Activated T-cell treated with anti-CD3 and anti-CD28 coated beads, Interleukin-2, amount 50 U/mL, for 72 hours (primary cell): ENCODE data around the gene CASZ1. TPM values are rescaled to one million over a fixed set of nuclear protein-coding genes. Genes with fewer than 3 reads are reported as not detected.
A peak's percentile ranks its signal among the peaks of the same experiment; 100 is the strongest.

ENCODE experiments used
- ATAC-seq, 2 donors: fragments of 150-1000 bp; cut with Tn5 transposase; replicated peaks in 1 of 2; 2 replicates each; pipeline ENCODE4 v1.10.0; 2021; ENCODE audit warnings: moderate library complexity in 2 of 2, mild to moderate bottlenecking in 1 of 2
- DNase-seq, 2 donors: peaks; one replicate each; pipeline ENCODE4 v3.0.0; 2021 to 2022; ENCODE audit warnings: mixed read lengths in 1 of 2
- H3K27ac Mint-ChIP-seq: one replicate; pipeline ENCODE4 v1.8.0; 2022; ENCODE audit warnings: mild to moderate bottlenecking, moderate library complexity, mixed read lengths
- H3K27me3 Mint-ChIP-seq: one replicate; pipeline ENCODE4 v1.8.0; 2022; ENCODE audit warnings: low read depth, mixed read lengths
- H3K36me3 Mint-ChIP-seq, 2 donors: one replicate each; pipeline ENCODE4 v1.8.0; 2022; ENCODE audit warnings: mixed read lengths in 2 of 2, mild to moderate bottlenecking in 1 of 2; ENCODE audit not compliant: insufficient read depth in 2 of 2
- H3K4me1 Mint-ChIP-seq: one replicate; pipeline ENCODE4 v1.8.0; 2022; ENCODE audit warnings: low read depth, mixed read lengths
- H3K4me3 Mint-ChIP-seq, 2 donors: one replicate each; pipeline ENCODE4 v1.8.0; 2022; ENCODE audit warnings: mild to moderate bottlenecking in 2 of 2, mixed read lengths in 2 of 2, moderate library complexity in 2 of 2
- H3K9me3 Mint-ChIP-seq, 2 donors: one replicate each; pipeline ENCODE4 v1.8.0; 2022; ENCODE audit warnings: mixed read lengths in 2 of 2
- total RNA-seq, 2 donors: library from RNA; stranded (reverse); gene quantifications; one replicate each; pipeline ENCODE4 v1.2.3, GENCODE V29; 2022

The CASZ1 gene
- total RNA-seq, 2 donors from 2014 or later = 14.7 to 15.5 TPM

DNA sequence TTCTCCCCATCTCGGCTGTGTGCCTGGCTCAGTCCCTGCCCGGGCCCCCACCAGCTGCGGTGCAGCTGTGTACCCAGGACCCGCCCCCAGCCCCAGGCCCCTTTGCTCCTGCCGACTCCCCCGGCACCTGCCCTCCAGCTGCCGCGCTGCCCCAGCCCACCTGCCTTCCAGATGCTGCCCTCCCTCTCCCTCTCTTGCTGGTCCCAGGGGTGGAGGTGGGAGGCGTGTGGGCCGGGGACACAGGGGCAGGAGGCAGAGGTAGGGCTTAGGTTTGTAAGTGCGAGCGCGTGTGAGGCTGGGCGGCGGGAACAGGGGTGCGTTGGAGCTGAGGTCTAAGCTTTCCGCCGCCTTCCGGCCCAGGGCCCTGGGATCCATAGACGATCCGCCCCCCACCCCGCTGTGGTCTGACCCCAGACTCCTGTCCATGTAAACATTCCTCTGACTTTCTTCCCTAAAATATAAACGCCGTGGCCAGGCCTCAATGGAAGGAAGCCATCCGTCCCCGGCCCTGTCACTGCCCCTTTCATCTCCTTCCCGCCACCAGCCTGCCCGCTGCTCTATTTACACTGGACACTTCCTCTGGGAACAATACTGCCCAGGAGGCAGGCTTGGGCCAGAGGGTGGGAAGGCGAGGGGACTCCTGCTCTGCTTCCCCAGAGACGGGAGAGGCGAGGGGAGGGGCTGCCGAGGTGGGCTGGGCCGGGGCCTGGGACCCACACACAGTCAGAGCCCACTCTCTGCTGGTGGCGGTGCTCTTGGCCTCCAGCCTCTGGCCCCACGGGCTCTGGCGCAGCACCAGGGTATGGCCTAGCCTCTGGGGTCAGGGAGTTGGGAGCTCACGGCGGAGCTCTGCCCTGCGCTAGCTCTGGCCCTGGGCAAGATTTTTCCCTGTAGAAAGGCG is 128.3 kb downstream of the CASZ1 start:
- Mint-ChIP-seq H3K4me3 (no peak overlapping the region), H3K27me3 (no peaks in the 10 kb centered on the region), H3K9me3 (no peaks in the 10 kb centered on the region), H3K27ac (no peak overlapping the region), H3K36me3 (no peaks in the 10 kb centered on the region), H3K4me1 (no peaks in the 10 kb centered on the region)
- no peak for ATAC-seq
- DNase-seq = no peak

DNA sequence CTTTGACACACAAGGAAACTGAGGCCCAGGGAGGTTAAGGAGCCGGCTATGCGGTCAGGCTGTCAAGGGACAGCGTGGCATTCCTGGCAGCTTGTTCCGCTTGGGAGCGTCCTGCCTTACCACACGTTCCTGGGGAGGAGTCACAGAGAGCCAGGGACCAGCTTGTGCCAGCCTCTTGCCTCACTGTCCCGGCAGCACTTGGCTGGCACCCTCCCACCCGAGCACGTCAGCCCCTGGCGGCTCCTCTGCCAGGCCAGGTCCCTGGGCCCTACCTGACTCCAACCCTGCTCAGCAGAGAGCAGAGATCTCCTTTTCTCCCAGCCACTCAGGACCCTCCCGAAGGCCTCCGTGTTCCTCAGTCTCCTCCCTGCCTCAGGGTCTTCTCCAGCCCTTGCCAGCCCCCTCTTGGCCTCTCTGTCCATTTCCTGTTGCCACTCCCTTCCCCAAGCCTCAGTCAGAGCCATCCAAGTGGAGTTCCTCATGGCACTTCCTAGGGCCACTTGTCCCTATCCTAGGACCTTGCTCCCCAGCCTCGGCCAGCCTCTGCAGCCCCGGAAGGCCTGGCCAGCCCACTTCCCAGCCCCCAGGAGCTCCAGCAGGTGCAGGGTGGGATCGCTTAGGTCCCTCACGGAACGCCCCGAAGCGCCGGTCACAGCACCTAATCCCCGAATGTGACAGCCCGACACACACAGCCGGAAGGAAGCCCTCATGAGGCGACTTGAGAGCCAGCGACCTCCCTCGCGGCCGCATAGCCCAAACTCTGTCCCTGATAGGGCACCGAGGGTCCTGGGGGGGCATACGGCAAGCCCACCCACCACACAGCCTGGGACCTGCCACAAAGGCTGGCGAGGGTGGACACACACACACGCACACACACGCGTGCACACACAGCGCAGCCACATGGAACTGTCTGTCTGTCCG is 130.3 kb downstream of the CASZ1 start:
- no peaks in the 10 kb centered on the region for H3K9me3 Mint-ChIP-seq
- no peak for DNase-seq
- H3K27ac Mint-ChIP-seq = no peak overlapping the region
- H3K4me3 Mint-ChIP-seq = no peak overlapping the region
- no peak for ATAC-seq
- no peaks in the 10 kb centered on the region for H3K4me1 Mint-ChIP-seq
- no peaks in the 10 kb centered on the region for H3K36me3 Mint-ChIP-seq
- H3K27me3 Mint-ChIP-seq = no peaks in the 10 kb centered on the region

DNA sequence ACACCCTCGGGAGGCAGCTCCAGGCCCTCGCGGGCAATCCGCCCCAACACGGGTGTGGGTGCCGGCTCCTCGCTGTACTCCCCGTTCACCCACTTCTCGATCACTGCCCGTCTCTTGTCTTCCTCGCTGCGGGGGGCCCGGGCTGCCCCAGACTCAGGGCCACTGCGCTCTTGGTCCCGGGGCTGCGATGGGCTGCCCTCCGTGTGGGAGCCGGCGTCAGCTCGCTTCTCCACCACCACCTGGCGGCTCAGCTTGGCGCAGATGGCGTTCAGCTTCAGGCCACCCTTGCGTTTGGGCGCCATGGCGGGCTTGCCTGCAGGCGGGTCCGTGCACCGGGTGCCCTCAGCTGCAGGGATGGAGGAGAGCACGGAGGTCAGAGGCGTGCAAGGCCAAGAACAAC is 131.2 kb downstream of the CASZ1 start:
- no peak overlapping the region for H3K4me3 Mint-ChIP-seq
- ATAC-seq (no peak), DNase-seq (no peak)
- H3K27ac Mint-ChIP-seq = no peak overlapping the region
- no peaks in the 10 kb centered on the region for H3K27me3 Mint-ChIP-seq
- H3K4me1 Mint-ChIP-seq = no peaks in the 10 kb centered on the region
- H3K36me3 Mint-ChIP-seq = no peaks in the 10 kb centered on the region
- H3K9me3 Mint-ChIP-seq = no peaks in the 10 kb centered on the region

DNA sequence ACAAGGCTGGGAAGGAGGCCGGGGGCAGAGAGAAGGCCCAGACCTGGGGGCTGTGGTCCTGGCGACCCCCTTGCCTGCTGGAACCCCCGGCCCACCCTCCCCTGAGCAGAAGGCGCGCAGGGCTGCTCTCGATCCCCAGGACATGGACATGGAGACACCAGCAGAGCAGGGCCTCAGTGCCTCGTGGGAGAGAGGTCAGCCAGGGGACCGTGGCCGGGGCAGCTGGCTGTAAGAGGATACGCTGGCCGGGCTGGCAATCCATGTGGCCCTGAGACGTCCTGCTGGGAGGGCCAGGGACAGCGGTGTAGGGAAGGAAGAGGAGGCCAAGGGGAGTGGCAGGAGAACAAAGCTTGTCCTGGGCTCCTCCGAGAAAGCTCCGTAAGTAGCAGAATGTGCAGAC is 132.2 kb downstream of the CASZ1 start:
- ATAC-seq (no peak), DNase-seq (no peak)
- no peaks in the 10 kb centered on the region for H3K27me3 Mint-ChIP-seq
- H3K4me3 Mint-ChIP-seq = no peak overlapping the region
- H3K27ac Mint-ChIP-seq = no peak overlapping the region
- no peaks in the 10 kb centered on the region for H3K9me3 Mint-ChIP-seq
- H3K4me1 Mint-ChIP-seq = no peaks in the 10 kb centered on the region
- no peaks in the 10 kb centered on the region for H3K36me3 Mint-ChIP-seq

DNA sequence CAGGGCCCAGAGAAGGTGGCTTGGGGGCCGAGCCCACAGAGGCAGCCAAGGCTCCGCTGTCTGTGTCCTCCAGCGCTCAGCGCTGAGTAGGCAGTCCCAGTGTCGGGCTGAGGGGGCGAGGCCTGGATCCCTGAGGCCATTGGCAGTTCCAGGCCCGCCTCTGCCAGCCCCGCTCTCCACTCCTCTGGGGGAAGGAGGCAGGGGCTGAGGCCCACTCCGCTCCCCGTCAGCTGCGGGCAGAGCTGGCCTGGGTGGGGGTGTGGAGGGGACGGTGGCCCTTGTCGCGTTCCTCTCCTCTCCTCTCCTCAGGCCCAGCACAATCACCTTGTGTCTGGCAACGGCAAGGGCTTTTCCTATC is 132.8 kb downstream of the CASZ1 start:
- Mint-ChIP-seq H3K4me1 (no peaks in the 10 kb centered on the region), H3K27ac (no peak overlapping the region), H3K4me3 (no peak overlapping the region), H3K36me3 (no peaks in the 10 kb centered on the region), H3K27me3 (no peaks in the 10 kb centered on the region), H3K9me3 (no peaks in the 10 kb centered on the region)
- DNase-seq (no peak), ATAC-seq (peak in 1 of 2 donors; percentile 15)

DNA sequence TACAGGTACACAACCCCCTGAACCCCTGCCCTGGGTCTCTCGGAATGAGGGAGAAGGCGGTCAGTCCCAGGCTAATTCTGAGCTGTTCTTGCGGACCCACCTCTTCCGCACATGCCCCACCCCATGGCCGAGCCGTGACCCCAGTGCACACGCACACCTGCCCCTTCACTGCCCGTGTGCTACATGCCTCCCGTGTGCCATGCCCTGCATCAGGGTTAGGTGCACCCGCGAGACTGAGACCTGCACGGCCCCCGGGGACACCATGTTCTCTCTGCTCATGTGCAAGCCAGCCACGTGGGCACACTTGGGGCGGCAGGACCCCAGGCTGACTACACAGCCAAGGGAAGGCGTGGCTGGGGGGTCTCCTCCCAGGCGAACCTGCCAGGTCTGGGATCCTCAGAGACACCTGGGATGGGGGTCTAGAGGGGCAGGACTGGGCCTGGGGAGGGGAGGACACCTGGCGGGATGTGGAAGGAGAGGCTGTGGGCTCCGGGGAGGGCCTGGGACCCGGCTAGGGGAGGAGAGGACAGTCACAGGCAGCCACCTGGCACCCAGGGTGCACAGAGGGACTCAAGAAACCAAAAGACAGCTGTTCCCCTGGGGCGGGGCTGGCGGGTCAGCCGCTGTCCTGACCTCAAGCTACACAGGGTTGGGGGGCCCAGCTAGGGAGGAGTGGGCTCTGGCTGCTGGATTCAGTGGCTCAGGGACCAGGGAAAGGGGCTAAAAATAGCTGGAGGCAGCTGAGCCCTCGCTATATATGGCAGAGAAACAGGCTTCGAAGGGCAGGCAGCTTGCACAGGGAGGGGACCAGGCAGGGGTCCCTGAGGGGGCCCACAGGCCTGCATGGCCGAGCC is 133.4 kb downstream of the CASZ1 start:
- no peak overlapping the region for H3K4me3 Mint-ChIP-seq
- no peaks in the 10 kb centered on the region for H3K9me3 Mint-ChIP-seq
- DNase-seq (no peak), ATAC-seq (no peak)
- H3K36me3 Mint-ChIP-seq = no peaks in the 10 kb centered on the region
- H3K27me3 Mint-ChIP-seq = no peaks in the 10 kb centered on the region
- no peak overlapping the region for H3K27ac Mint-ChIP-seq
- no peaks in the 10 kb centered on the region for H3K4me1 Mint-ChIP-seq

DNA sequence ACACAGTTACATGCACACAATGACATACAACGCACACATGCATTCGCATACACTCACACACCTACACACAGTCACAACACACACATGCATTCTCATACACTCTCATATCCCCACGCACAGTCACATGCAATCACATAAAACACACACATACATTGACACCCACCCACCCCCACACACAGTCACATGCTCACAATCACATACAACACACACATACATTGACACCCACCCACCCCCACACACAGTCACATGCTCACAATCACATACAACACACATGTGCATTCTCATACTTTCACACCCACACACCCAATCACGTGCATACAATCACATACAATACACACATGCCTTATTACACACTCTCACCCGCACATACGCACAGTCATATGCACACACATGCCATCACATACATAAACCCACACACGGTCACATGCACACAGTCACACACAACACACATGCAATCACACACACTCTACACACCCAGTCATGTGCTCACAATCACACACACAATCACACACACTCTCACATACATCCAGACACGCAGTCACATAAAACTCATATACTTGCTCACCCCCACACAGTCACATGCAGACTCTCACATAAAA is 134.3 kb downstream of the CASZ1 start:
- H3K9me3 Mint-ChIP-seq = no peaks in the 10 kb centered on the region
- no peak overlapping the region for H3K4me3 Mint-ChIP-seq
- H3K27me3 Mint-ChIP-seq = no peaks in the 10 kb centered on the region
- H3K36me3 Mint-ChIP-seq = no peaks in the 10 kb centered on the region
- no peak for DNase-seq
- H3K27ac Mint-ChIP-seq = no peak overlapping the region
- H3K4me1 Mint-ChIP-seq = no peaks in the 10 kb centered on the region
- ATAC-seq = no peak

DNA sequence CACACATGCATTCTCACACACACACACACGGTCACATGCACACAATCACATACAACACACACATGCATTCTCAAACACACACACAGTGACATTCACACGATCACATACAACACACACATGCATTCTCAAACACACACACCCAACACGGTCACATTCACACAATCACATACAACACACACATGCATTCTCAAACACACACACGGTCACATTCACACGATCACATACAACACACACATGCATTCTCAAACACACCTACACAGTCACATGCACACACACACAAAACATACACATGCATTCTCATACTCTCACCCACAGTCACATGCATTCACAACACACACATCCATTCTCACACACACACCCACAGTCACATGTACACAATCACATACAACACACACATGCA is 135.0 kb downstream of the CASZ1 start:
- no peaks in the 10 kb centered on the region for H3K4me1 Mint-ChIP-seq
- no peaks in the 10 kb centered on the region for H3K9me3 Mint-ChIP-seq
- H3K36me3 Mint-ChIP-seq = no peaks in the 10 kb centered on the region
- no peaks in the 10 kb centered on the region for H3K27me3 Mint-ChIP-seq
- H3K27ac Mint-ChIP-seq = no peak overlapping the region
- DNase-seq (no peak), ATAC-seq (no peak)
- no peak overlapping the region for H3K4me3 Mint-ChIP-seq

DNA sequence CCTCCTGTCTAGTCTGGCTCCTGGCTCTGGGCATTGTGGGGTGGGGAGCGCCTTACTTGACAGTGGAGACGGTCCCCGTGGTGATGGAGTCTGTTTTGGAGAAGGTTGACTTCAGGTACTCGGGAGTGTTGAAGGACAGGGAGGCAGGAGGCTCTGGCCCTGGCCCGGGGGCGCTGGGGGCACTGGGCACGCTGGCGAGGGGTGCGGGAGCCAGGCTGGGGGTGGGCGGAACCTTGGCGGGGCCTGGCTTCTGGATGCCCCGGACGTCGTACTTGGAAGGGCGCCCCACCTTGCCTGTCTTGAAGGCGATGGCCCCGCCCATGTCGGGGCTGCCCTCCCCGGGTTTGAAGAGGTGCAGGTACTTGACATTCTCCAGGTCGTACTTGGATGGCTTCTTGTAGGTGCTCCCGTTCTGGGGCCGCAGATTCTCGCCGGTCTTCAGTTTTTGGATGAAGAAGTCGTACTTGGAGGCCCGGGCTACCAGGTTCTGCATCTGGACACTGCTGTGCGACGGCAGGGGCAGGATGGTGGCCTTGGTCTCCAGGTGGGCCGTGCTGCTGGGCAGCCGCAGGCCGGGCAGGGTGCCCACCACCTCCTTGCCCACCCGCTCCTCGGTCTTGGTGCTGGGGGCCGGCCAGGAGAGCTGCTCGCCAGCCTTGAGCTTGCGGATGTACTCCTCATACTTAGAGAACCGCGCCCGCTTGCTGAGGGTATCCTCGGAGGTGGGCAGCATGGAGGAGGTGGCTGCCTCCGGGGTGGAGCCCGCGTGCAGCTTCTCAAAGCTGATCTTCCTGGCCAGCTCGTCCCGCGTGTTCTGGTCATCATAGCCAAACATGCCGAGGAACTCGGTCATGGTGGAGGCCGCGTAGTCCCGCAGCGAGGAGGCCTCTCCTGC is 136.6 kb downstream of the CASZ1 start:
- no peaks in the 10 kb centered on the region for H3K27me3 Mint-ChIP-seq
- no peak for ATAC-seq
- no peaks in the 10 kb centered on the region for H3K9me3 Mint-ChIP-seq
- no peak overlapping the region for H3K27ac Mint-ChIP-seq
- H3K36me3 Mint-ChIP-seq = no peaks in the 10 kb centered on the region
- H3K4me3 Mint-ChIP-seq = no peak overlapping the region
- DNase-seq = no peak
- no peaks in the 10 kb centered on the region for H3K4me1 Mint-ChIP-seq

DNA sequence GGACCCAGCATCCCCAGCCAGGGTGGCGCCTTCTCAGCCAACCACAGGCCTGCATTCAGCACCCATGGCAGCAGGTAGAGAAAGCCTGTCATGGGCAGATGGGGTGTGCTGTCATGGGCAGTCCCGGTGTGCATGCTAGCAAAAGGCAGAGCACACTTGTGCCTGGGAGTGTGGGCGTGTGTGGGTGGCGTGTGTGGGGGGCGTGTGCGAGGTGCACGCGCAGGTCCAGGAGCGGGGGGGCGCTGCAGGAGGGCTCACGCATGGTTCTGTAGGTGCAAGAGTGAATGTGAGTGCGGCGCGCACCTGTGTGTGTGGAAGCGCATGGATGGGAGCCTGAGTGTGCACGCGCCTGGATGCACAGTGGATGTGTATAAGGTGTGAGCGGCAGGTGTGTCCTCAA is 137.2 kb downstream of the CASZ1 start:
- H3K9me3 Mint-ChIP-seq = no peaks in the 10 kb centered on the region
- no peaks in the 10 kb centered on the region for H3K4me1 Mint-ChIP-seq
- H3K36me3 Mint-ChIP-seq = no peaks in the 10 kb centered on the region
- no peak overlapping the region for H3K4me3 Mint-ChIP-seq
- no peaks in the 10 kb centered on the region for H3K27me3 Mint-ChIP-seq
- ATAC-seq (no peak), DNase-seq (no peak)
- no peak overlapping the region for H3K27ac Mint-ChIP-seq

DNA sequence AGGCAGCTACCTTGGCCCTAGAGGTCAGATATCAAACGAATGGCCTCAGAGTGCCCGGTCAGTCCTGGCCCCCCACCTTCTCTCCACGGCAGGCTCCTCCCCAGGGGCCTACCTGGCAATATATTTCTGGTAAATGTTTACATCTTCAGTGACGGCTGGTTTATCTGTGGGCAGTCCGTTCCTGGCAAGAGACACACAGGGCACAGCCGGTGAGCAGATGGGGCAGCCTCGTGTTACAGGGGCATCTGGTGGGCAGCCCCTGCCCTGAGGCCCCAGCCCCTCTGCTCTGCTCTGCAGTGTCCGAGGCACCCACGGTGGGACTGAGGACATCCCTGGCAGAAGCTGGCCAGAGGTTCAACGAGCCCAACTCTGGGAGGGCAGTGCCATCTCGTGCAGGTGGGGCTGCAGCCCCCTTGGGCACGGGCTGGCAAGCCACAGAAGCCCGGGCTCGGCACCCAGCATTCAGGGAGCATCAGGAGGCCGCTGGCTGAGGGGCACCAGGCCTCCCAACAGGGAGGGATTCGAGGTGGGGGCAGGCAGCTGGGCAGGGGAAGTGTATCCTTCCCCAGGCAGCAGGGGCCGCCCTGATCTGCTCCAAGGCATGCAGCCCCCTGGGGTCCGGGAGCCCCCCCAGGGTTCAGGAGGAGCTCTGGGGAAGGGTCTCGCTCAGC is 137.9 kb downstream of the CASZ1 start:
- no peaks in the 10 kb centered on the region for H3K9me3 Mint-ChIP-seq
- no peaks in the 10 kb centered on the region for H3K4me1 Mint-ChIP-seq
- H3K27me3 Mint-ChIP-seq = no peaks in the 10 kb centered on the region
- ATAC-seq (no peak), DNase-seq (no peak)
- H3K27ac Mint-ChIP-seq = no peak overlapping the region
- H3K4me3 Mint-ChIP-seq = no peak overlapping the region
- no peaks in the 10 kb centered on the region for H3K36me3 Mint-ChIP-seq
